Neuron (in vitro differentiated cells): Measurements from ENCODE around the gene HCFC1R1.

Experiments used
- H2AFZ ChIP-seq: one replicate; pipeline ENCODE4 v1.6.1; 2013; ENCODE audit warnings: low read depth, mild to moderate bottlenecking, inconsistent platforms, low read length, moderate library complexity
- H3K27me3 ChIP-seq: one replicate; pipeline ENCODE4 v1.6.1; 2013; ENCODE audit warnings: low read length; ENCODE audit not compliant: insufficient read depth
- H3K36me3 ChIP-seq: one replicate; pipeline ENCODE4 v1.6.1; 2013; ENCODE audit warnings: low read length; ENCODE audit not compliant: insufficient read depth
- H3K4me1 ChIP-seq: one replicate; pipeline ENCODE4 v1.6.1; 2013; ENCODE audit warnings: low read length; ENCODE audit not compliant: insufficient read depth
- H3K4me3 ChIP-seq: 2 replicates; pipeline ENCODE4 v1.5.1; 2013; ENCODE audit warnings: mild to moderate bottlenecking, low read length, moderate library complexity
- H3K9me3 ChIP-seq: one replicate; pipeline ENCODE4 v1.6.1; 2013; ENCODE audit warnings: low read length

HCFC1R1 gene

DNA sequence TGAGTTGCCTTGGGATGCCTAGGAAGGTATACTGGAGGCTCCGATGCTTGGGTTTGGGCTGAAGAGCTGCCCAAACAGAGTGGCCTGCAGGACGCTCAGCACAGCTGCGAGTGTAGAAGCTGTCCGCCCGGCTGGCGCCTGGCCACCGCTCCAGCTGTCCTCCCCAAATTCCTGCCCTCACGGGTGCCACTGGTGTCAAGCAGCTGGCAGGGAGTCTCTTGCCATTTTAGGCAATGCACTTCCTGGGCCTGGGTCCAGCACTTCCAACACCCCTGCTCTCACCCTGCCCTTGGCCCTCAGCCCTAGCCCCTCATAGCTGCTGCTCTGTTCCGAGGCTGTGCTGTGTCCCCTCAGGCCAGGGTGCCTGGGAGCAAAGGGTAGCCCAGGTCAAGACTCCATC is 38.3 kb downstream of the HCFC1R1 start:
- H3K36me3 ChIP-seq, result no peaks in the 10 kb centered on the region
- no peak overlapping the region for H2AFZ ChIP-seq
- H3K27me3 ChIP-seq, result peaks cover 49% of the 10 kb centered on the region
- peaks cover 12% of the 10 kb centered on the region for H3K4me1 ChIP-seq
- H3K9me3 ChIP-seq, result no peaks in the 10 kb centered on the region
- no peak overlapping the region for H3K4me3 ChIP-seq

DNA sequence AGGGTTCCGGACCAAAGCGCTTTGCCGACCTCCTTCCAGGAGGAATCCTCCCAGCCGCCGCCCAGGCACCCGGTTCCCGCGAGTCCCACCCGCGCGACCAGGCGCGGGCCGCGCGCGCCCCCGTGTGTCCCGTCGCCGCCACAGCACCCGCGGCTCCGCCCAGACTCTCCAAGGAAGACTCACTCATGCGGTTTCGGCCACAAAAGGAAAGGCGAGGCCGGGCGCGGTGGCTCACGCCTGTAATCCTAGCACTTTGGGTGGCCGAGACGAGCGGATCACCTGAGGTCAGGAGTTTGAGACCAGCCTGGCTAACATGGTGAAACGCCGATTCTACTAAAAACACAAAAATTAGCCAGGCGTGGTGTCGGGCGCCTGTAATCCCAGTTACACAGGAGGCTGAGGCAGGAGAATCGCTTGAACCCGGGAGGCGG is 40.0 kb downstream of the HCFC1R1 start:
- Histone ChIP-seq H3K9me3 (no peaks in the 10 kb centered on the region), H3K36me3 (no peaks in the 10 kb centered on the region), H3K27me3 (peaks cover 32% of the 10 kb centered on the region), H3K4me3 (no peak overlapping the region), H2AFZ (no peak overlapping the region), H3K4me1 (peaks cover 20% of the 10 kb centered on the region)

DNA sequence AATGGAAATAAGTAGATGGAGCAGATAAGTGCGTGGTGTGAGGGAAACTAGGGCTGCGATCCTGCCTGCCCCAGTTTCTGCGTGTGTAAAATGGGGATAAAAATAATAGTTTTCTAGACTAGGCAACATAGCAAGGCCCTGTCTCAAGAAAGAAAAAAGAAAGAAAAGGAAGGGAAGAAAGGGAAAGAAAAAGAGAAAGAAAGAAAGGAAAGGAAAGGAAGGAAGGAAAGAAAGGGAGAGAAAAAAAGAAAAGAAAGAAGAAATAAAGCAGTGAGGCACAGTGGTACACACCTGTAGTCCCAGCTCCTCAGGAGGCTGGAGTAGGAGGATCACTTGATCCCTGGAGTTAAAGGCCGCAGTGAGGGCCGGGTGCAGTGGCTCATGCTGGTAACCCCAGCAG is 41.3 kb downstream of the HCFC1R1 start:
- Histone ChIP-seq H3K9me3 (no peaks in the 10 kb centered on the region), H3K36me3 (peaks cover 6% of the 10 kb centered on the region), H2AFZ (no peak overlapping the region), H3K4me3 (no peak overlapping the region), H3K27me3 (peaks cover 23% of the 10 kb centered on the region), H3K4me1 (peaks cover 20% of the 10 kb centered on the region)

DNA sequence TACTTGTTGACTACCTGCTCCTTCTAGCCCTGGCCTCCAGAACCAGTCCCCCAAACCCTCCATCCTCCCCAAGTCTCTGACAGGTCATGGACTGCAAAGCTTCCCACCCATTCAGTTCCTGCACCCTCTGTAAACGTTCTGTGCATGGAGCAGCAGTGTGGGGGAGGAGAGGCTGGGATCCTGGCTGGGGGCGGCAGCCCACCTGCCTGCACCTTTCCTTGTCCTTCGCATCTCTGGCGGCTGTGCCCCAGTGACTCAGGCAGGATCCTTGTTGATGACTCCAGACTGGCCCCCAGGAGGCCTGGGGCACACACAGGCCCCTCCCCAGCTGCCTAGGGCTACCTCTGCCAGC is 41.9 kb downstream of the HCFC1R1 start:
- H3K4me3 ChIP-seq, result no peak overlapping the region
- peaks cover 11% of the 10 kb centered on the region for H3K36me3 ChIP-seq
- no peaks in the 10 kb centered on the region for H3K9me3 ChIP-seq
- peaks cover 20% of the 10 kb centered on the region for H3K4me1 ChIP-seq
- H3K27me3 ChIP-seq, result peaks cover 19% of the 10 kb centered on the region
- no peak overlapping the region for H2AFZ ChIP-seq

DNA sequence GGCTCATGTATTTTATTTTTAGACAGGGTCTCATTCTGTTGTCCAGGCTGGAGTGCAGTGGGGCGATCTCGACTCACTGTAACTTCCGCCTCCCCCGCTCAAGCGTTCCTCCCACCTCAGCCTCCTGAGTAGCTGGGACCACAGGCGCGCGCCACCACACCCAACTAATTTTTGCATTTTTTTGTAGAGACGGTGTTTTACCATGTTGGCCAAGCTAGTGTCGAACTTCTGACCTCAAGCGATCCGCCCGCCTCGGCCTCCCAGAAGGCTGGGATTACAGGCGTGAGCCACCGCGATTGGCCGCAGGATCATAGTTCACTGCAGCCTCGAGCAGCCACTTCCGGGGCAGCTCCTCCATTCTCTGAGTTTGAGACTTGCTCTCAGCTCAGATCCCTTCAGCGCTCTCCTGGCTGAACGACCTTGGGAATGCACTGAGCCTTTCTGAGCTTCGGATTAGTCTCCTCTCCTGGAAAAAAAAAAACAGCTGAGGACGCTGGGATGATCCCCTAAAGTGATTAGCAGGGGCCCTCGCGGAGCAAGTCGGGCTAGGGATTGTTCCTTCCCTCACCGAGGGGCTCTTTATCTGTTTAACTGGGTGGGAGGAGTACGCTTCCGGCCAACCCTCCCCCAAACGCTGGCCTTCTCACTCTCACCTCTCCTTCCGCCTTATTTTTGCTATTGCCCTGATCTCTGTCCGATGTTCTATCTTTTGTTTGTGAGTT is 42.4 kb downstream of the HCFC1R1 start:
- H3K9me3 ChIP-seq, result no peaks in the 10 kb centered on the region
- no peak overlapping the region for H2AFZ ChIP-seq
- peaks cover 14% of the 10 kb centered on the region for H3K36me3 ChIP-seq
- H3K27me3 ChIP-seq, result peaks cover 14% of the 10 kb centered on the region
- H3K4me1 ChIP-seq, result peaks cover 20% of the 10 kb centered on the region
- H3K4me3 ChIP-seq, result peak overlapping the region; percentile 79

DNA sequence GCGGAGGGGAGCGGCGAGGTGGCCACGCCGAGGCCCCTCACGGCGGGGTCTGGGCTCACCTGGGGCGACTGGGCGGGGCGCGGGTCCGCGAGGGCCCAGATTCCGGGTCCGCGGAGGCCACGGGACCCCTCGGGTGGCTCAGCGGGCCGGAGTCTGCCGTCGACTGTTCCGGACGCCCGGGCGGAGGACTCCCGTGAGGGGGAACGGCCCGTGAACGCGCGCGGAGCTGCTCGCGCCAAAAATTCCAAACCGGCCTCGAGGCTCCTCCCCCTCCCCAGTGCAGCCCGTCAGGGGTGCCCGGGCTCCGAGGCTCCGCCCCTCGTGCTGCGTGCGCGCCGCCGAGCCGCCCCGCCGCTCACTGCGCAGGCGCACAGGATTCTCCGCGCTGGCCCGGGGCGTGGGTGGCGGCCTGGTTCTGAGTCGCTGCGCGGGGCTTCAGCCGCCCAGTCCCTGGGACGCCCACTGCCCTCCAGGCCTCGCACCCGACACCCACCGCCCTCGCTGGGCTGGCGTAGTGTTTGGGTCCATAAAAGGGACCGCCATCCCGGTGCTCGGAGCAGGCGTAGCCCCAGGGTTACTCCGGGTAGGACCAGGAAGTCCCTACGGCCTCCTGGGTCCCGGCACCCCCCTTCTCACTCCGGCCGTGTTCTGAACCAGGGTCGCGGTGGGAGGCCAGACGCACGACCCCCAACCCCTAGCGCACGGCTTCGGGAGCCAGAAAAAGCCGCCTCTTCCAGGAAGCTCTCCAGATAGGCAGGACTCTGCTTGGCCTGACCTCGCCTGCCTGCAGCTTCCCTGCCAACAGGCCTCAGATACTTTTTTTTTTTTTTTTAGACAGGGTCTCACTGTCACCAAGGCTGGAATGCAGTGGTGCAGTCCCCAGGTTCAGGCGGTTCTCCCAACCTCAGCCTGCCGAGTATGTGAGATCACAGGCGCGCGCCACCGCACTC is 43.2 kb downstream of the HCFC1R1 start, which contains the start of gene PKMYT1:
TSS of gene PKMYT1 (minus strand) at position 220 of the 950 bp plus-strand sequence. CDS start 789 bp downstream, outside the sequence.
- no peaks in the 10 kb centered on the region for H3K9me3 ChIP-seq
- H3K4me1 ChIP-seq, result peaks cover 20% of the 10 kb centered on the region
- H2AFZ ChIP-seq, result peak within 1 kb of the TSS; percentile 59
- H3K4me3 ChIP-seq, result peak within 1 kb of the TSS; percentile 79
- peaks cover 6% of the 10 kb centered on the region for H3K27me3 ChIP-seq
- peaks cover 22% of the 10 kb centered on the region for H3K36me3 ChIP-seq

DNA sequence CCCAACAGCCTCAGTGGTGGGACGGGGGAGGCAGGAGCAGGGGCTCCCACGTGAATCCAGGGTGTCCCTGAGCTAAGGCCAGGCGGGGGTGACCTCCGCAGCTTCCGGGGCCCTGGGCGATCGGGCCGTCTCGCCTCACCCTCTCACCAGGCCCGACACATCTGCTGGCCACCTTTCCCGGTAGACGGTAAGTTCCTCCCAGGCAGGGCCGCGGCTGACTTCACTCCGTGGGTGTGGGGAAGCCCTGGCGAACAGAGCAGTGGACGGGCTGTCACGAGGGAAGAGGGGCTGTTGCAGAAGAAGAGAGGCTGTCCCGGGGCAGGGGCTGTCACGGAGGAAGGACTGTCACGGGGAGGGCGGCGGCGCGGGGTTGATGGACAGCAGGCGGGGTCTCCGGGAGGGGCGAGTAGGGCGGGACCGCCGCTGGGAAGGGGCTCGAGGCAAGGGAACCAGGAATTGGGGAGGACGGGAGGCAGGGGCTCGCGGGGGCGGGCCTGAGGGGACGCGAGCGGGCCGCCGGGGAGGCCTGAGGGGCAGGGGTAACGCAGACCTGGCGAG is 44.0 kb downstream of the HCFC1R1 start:
- Histone ChIP-seq H2AFZ (peak overlapping the region; percentile 59), H3K27me3 (peaks cover 2% of the 10 kb centered on the region), H3K4me3 (peak overlapping the region; percentile 79), H3K9me3 (no peaks in the 10 kb centered on the region), H3K4me1 (peaks cover 20% of the 10 kb centered on the region), H3K36me3 (peaks cover 29% of the 10 kb centered on the region)

DNA sequence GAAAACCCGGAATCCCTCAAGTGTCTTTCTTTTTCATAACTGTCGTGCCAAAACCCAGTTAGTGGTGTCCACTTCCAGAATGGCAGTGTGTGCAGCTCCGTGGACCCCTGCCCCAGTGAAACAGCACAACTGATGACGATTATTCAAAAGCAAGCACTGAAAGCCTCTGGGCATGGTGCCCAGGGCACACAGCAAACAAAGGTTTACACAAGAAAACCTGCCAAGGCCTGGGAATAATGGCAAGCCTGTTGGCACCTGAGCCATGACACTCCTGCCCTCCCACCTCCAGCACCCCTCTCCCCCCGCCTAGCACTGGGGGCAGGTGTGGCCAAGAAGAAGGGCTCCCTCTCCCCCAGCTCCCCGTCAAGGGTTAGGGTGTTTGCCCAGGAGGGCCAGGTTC is 46.3 kb downstream of the HCFC1R1 start:
- H3K27me3 ChIP-seq, result peaks cover under 1% of the 10 kb centered on the region
- H3K4me1 ChIP-seq, result peaks cover 20% of the 10 kb centered on the region
- H2AFZ ChIP-seq, result no peak overlapping the region
- H3K4me3 ChIP-seq, result no peak overlapping the region
- H3K36me3 ChIP-seq, result peaks cover 42% of the 10 kb centered on the region
- no peaks in the 10 kb centered on the region for H3K9me3 ChIP-seq

DNA sequence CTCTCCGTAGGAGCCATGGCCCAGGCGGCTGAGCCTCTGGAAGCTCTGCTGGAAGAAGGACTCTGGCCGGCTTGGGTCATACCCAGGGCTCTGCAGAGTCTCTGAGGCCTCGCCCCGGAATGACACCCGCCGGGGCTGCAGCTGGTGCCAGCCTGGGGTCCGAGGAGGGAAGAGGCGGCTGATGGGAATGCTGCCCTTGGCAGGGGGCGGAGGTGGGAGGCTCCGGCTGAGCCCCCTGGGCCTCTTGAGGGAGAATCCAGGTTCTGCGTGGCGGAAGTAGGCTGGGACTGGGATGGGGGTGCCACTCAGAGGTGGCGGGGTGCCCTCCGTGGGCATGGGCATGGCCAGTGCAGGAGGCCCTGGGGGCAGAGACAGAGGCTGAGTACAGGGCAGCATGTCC is 47.1 kb downstream of the HCFC1R1 start:
- H3K9me3 ChIP-seq, result no peaks in the 10 kb centered on the region
- H3K36me3 ChIP-seq, result peaks cover 49% of the 10 kb centered on the region
- peaks cover 16% of the 10 kb centered on the region for H3K4me1 ChIP-seq
- no peak overlapping the region for H2AFZ ChIP-seq
- H3K4me3 ChIP-seq, result no peak overlapping the region
- H3K27me3 ChIP-seq, result no peaks in the 10 kb centered on the region

DNA sequence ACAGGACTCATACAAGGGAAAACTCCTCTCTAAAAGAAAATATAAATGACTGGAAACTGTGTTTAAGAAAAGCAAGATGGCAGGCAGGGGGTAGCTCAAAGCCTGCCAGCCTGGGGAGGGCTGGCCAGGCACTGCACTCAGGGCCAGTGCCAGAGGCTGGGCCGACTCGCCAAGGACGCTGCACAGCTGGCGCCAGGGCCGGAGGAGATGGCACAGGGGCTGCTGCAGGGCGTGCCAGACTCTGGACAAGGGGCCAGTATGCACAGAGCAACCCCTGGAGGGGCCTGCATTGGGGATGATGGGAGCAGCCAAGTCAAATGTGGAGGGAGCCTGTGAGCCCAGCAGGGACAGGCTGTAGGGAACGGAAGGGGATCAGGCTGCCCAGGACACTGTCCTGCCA is 47.5 kb downstream of the HCFC1R1 start:
- H3K4me3 ChIP-seq, result no peak overlapping the region
- no peaks in the 10 kb centered on the region for H3K27me3 ChIP-seq
- H2AFZ ChIP-seq, result no peak overlapping the region
- peaks cover 53% of the 10 kb centered on the region for H3K36me3 ChIP-seq
- no peaks in the 10 kb centered on the region for H3K9me3 ChIP-seq
- H3K4me1 ChIP-seq, result peaks cover 15% of the 10 kb centered on the region

DNA sequence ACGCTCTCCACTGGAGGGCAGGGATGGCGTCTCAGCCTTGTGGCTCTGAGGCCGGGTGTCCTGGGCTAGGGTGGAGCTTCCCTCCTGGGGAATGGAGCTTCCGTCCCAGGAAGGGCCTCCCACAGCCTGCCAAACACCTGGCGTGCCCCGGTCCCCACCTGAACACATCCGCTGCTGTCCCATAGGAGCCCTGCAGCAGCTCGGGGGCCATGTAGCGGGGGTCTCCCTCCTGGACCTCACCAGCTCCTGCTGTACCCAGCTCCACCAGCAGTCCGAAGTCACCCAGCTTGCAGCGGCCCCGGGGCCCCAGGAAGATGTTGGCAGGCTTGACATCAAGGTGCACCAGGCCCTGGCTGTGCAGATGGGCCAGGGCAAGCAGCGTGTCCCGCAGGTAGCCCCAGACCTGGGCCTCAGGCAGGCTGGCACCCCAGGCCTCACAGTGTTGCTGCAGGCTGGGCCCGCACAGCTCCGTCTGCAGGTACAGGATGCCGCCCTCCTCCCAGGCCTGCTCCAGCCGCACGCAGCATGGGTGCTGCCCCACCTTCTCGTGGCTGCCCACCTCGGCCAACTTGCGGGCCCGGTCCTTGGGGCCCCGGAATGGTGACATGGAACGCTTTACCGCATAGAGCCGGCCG is 48.5 kb downstream of the HCFC1R1 start:
- peaks cover 13% of the 10 kb centered on the region for H3K4me1 ChIP-seq
- H3K36me3 ChIP-seq, result peaks cover 55% of the 10 kb centered on the region

DNA sequence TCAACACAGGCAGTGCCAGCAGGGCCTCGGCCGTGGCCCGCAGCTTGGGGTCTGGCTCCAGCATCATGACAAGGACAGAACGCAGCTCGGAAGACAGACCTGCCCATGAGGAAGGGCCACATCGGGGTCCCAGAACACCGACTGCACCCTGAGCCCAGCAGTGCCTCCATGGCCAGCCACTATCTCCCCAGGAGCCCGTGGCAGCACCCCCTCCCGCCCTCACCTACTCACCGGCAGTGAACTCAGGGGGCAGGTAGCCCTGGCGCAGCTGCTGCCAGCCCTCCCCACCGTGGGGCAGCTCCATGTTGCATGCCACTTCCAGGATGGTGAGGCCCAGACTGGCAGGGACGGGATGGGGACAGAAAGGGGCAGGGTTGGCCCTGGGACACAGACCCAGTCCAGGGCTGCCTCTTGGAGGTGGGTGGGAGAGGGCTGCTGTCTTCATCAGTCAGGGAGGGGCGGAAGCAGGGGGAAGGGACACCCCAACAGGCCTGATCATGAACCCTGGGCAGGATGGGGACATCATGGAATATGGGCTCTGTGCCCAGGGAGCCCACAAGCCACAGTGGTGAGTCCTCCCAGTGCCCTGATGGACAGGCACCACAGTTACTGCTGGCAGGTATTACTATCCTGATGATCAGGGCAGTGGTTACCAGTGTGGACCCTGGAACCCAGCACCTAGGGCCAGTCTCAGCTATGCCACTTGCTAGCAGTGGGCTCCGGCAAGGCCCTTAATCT is 49.3 kb downstream of the HCFC1R1 start:
- Histone ChIP-seq H3K4me1 (peaks cover 11% of the 10 kb centered on the region), H3K27me3 (no peaks in the 10 kb centered on the region), H3K4me3 (no peak overlapping the region), H3K36me3 (peaks cover 55% of the 10 kb centered on the region), H3K9me3 (no peaks in the 10 kb centered on the region), H2AFZ (no peak overlapping the region)

More for the DNA sequence above, 48.5 kb downstream of the HCFC1R1 start:
- H2AFZ ChIP-seq, result no peak overlapping the region
- H3K4me3 ChIP-seq, result no peak overlapping the region
- H3K9me3 ChIP-seq, result no peaks in the 10 kb centered on the region
- H3K27me3 ChIP-seq, result no peaks in the 10 kb centered on the region
